GM21825 (cell line): ENCODE data around the gene PDE9A.
"Not testable (repeated sequence)": the region's sequence is repeated elsewhere in the genome, so short reads cannot be mapped to it uniquely, and the experiment has no call there.

Experiments
- ATAC-seq: cut with Tn5 transposase; IDR thresholded peaks from one replicate; pipeline ENCODE4 v1.9.1; 2021; ENCODE audit warnings: mild to moderate bottlenecking, moderate library complexity; ENCODE audit not compliant: unreplicated experiment

The PDE9A gene

GRCh38 chr21:42653231-42654061, at the start of gene PDE9A:
TSS of gene PDE9A (plus strand) at chr21:42653621. CDS start at chr21:42653815, 194 bp downstream.
- no peak for ATAC-seq

GRCh38 chr21:42607102-42607501, 46.3 kb upstream of the PDE9A start:
- no peak for ATAC-seq

- ATAC-seq, result no peak
Observed at GRCh38 chr21:42607525-42608102, 45.8 kb upstream of the PDE9A start.

- no peak for ATAC-seq
Observed at GRCh38 chr21:42608446-42608845, 45.0 kb upstream of the PDE9A start.

GRCh38 chr21:42609811-42610210, 43.6 kb upstream of the PDE9A start:
- ATAC-seq, result no peak

- no peak for ATAC-seq
Observed at GRCh38 chr21:42611852-42612251, 41.6 kb upstream of the PDE9A start.

GRCh38 chr21:42612390-42612789, 41.0 kb upstream of the PDE9A start:
- ATAC-seq, result no peak

GRCh38 chr21:42613756-42614155, 39.7 kb upstream of the PDE9A start:
- no peak for ATAC-seq

- no peak for ATAC-seq
Observed at GRCh38 chr21:42614396-42614795, 39.0 kb upstream of the PDE9A start.

- ATAC-seq, result no peak
Observed at GRCh38 chr21:42614811-42615351, 38.5 kb upstream of the PDE9A start.

- not testable (repeated sequence) for ATAC-seq
Observed at GRCh38 chr21:42615377-42615776, 38.0 kb upstream of the PDE9A start.

- ATAC-seq, result no peak
Observed at GRCh38 chr21:42615924-42616323, 37.5 kb upstream of the PDE9A start.

- no peak for ATAC-seq
Observed at GRCh38 chr21:42616446-42616845, 37.0 kb upstream of the PDE9A start.

GRCh38 chr21:42616941-42617340, 36.5 kb upstream of the PDE9A start:
- no peak for ATAC-seq

- ATAC-seq, result no peak
Observed at GRCh38 chr21:42617486-42617885, 35.9 kb upstream of the PDE9A start.

GRCh38 chr21:42618707-42619102, 34.7 kb upstream of the PDE9A start:
- ATAC-seq, result no peak

- no peak for ATAC-seq
Observed at GRCh38 chr21:42619166-42619565, 34.3 kb upstream of the PDE9A start.

- ATAC-seq, result no peak
Observed at GRCh38 chr21:42619841-42620240, 33.6 kb upstream of the PDE9A start.

GRCh38 chr21:42621166-42621818, 32.1 kb upstream of the PDE9A start:
- no peak for ATAC-seq

- ATAC-seq, result no peak
Observed at GRCh38 chr21:42621819-42622177, 31.6 kb upstream of the PDE9A start.

GRCh38 chr21:42622284-42622683, 31.1 kb upstream of the PDE9A start:
- no peak for ATAC-seq

- ATAC-seq, result no peak
Observed at GRCh38 chr21:42623694-42624093, 29.7 kb upstream of the PDE9A start.
